HG03342 (cell line): Measurements from ENCODE around the gene CUX1.
"Not testable (repeated sequence)": the region's sequence is repeated elsewhere in the genome, so short reads cannot be mapped to it uniquely, and the experiment has no call there.

ENCODE experiments used
- ATAC-seq: cut with Tn5 transposase; IDR thresholded peaks from one replicate; pipeline ENCODE4 v1.9.1; 2021; ENCODE audit warnings: mild to moderate bottlenecking, moderate library complexity; ENCODE audit not compliant: unreplicated experiment

Gene CUX1

GRCh38 chr7:101867265-101867664, 49.8 kb downstream of the CUX1 start:
- no peak for ATAC-seq

- ATAC-seq, result not testable (repeated sequence)
These were observed 50.3 kb downstream of the CUX1 start for GRCh38 chr7:101867681-101868080.

- ATAC-seq, result no peak
These were observed 50.9 kb downstream of the CUX1 start for GRCh38 chr7:101868191-101868950.

GRCh38 chr7:101869026-101869900, 51.8 kb downstream of the CUX1 start:
- ATAC-seq, result no peak

GRCh38 chr7:101869901-101870290, 52.5 kb downstream of the CUX1 start:
- ATAC-seq, result no peak

- no peak for ATAC-seq
These were observed 53.1 kb downstream of the CUX1 start for GRCh38 chr7:101870361-101871062.

- ATAC-seq, result no peak
These were observed 53.9 kb downstream of the CUX1 start for GRCh38 chr7:101871351-101871750.

- ATAC-seq, result no peak
These were observed 56.6 kb downstream of the CUX1 start for GRCh38 chr7:101874028-101874427.

- no peak for ATAC-seq
These were observed 57.9 kb downstream of the CUX1 start for GRCh38 chr7:101875283-101875846.

- no peak for ATAC-seq
These were observed 60.6 kb downstream of the CUX1 start for GRCh38 chr7:101877882-101878591.

GRCh38 chr7:101878938-101879337, 61.5 kb downstream of the CUX1 start:
- ATAC-seq, result no peak

- ATAC-seq, result no peak
These were observed 62.1 kb downstream of the CUX1 start for GRCh38 chr7:101879565-101879964.

GRCh38 chr7:101880282-101881054, 63.0 kb downstream of the CUX1 start:
- ATAC-seq, result no peak

- no peak for ATAC-seq
These were observed 64.6 kb downstream of the CUX1 start for GRCh38 chr7:101882005-101882421.

GRCh38 chr7:101882595-101883564, 65.5 kb downstream of the CUX1 start:
- ATAC-seq, result no peak

- ATAC-seq, result peak; percentile 77
These were observed 67.5 kb downstream of the CUX1 start for GRCh38 chr7:101884671-101885596.

GRCh38 chr7:101885597-101885955, 68.2 kb downstream of the CUX1 start:
- no peak for ATAC-seq

GRCh38 chr7:101887352-101887751, 69.9 kb downstream of the CUX1 start:
- not testable (repeated sequence) for ATAC-seq
